Hepatocyte (in vitro differentiated cells): ENCODE results near the gene TAS1R2.

Source experiments
- CTCF ChIP-seq: fragments of 200-600 bp; sonication (generic); IDR thresholded peaks from 2 replicates; pipeline ENCODE4 v1.5.1; 2016; ENCODE audit warnings: antibody characterized with exemption, mild to moderate bottlenecking; ENCODE audit not compliant: poor library complexity
- EZH2phosphoT487 ChIP-seq: fragments of 200-600 bp; sonication (generic); IDR thresholded peaks from one replicate; pipeline ENCODE4 v1.6.1; 2018; ENCODE audit warnings: antibody characterized with exemption, mild to moderate bottlenecking, low read depth, moderate library complexity; ENCODE audit not compliant: unreplicated experiment, severe bottlenecking

GRCh38 chr1:18855573-18855972 is 3.9 kb downstream of the TAS1R2 start:
- TF ChIP-seq CTCF (no peak), EZH2phosphoT487 (no peak)
